Mesenchymal stem cell (in vitro differentiated cells and primary cell): Measurements from ENCODE around the gene ERBB4. TPM values are rescaled to one million over a fixed set of nuclear protein-coding genes. Genes with fewer than 3 reads are reported as not detected.

Experiments used
- DNase-seq: peaks from one replicate; pipeline ENCODE4 v3.0.0-alpha.2; 2013
- H2AFZ ChIP-seq: one replicate; pipeline ENCODE4 v1.6.1; 2013; ENCODE audit warnings: low read depth, mild to moderate bottlenecking, control low read depth, inconsistent platforms, low read length, moderate library complexity
- H2AK5ac ChIP-seq: 2 replicates; pipeline ENCODE4 v1.6.1; 2013; ENCODE audit warnings: low read length, moderate library complexity, mild to moderate bottlenecking, inconsistent platforms; ENCODE audit not compliant: severe bottlenecking
- H2BK120ac ChIP-seq: one replicate; pipeline ENCODE4 v1.6.1; 2013; ENCODE audit warnings: low read depth, mild to moderate bottlenecking, inconsistent platforms, low read length, moderate library complexity
- H2BK12ac ChIP-seq, 2 experiments: one replicate each; pipeline ENCODE4 v1.6.1; 2013; ENCODE audit warnings: inconsistent platforms in 2 of 2, low read length in 2 of 2, mild to moderate bottlenecking in 2 of 2, moderate library complexity in 2 of 2, control low read depth in 1 of 2
- H2BK15ac ChIP-seq: one replicate; pipeline ENCODE4 v1.6.1; 2013; ENCODE audit warnings: mild to moderate bottlenecking, low read depth, inconsistent platforms; ENCODE audit not compliant: poor library complexity, severe bottlenecking
- H2BK5ac ChIP-seq: 2 replicates; pipeline ENCODE4 v1.6.1; 2013; ENCODE audit warnings: low read depth, mild to moderate bottlenecking, low read length, control low read depth, inconsistent platforms; ENCODE audit not compliant: poor library complexity, severe bottlenecking
- H3K14ac ChIP-seq, 2 experiments: one replicate each; pipeline ENCODE4 v1.6.1; 2013; ENCODE audit warnings: inconsistent platforms in 2 of 2, low read length in 2 of 2, control low read depth in 1 of 2, mild to moderate bottlenecking in 1 of 2, moderate library complexity in 1 of 2
- H3K18ac ChIP-seq, 2 experiments: one replicate each; pipeline ENCODE4 v1.6.1; 2013; ENCODE audit warnings: inconsistent platforms in 2 of 2, low read length in 2 of 2, control low read depth in 1 of 2, low read depth in 1 of 2, mild to moderate bottlenecking in 1 of 2
- H3K23ac ChIP-seq, 2 experiments: one replicate each; pipeline ENCODE4 v1.6.1; 2013; ENCODE audit warnings: inconsistent platforms in 2 of 2, low read length in 2 of 2, mild to moderate bottlenecking in 2 of 2, moderate library complexity in 2 of 2, control low read depth in 1 of 2
- H3K27ac ChIP-seq: 2 replicates; pipeline ENCODE4 v1.5.1; 2013; ENCODE audit warnings: mild to moderate bottlenecking, moderate library complexity, low read length, control low read depth, inconsistent platforms; ENCODE audit not compliant: poor library complexity, severe bottlenecking
- H3K27me3 ChIP-seq, 2 experiments: 2 replicates each; pipeline versions ENCODE4 v1.6.1 to v1.7.0; 2013; ENCODE audit warnings: low read length in 2 of 2, mild to moderate bottlenecking in 2 of 2, moderate library complexity in 2 of 2, control low read depth in 1 of 2, inconsistent platforms in 1 of 2; ENCODE audit not compliant: control insufficient read depth in 1 of 2, insufficient read depth in 1 of 2
- H3K36me3 ChIP-seq, 2 experiments: 2 replicates each; pipeline versions ENCODE4 v1.6.1 to v1.7.0; 2013; ENCODE audit warnings: low read length in 2 of 2, control low read depth in 1 of 2, inconsistent platforms in 1 of 2, low read depth in 1 of 2, mild to moderate bottlenecking in 1 of 2; ENCODE audit not compliant: insufficient read depth in 2 of 2, control insufficient read depth in 1 of 2
- H3K4ac ChIP-seq, 2 experiments: one replicate each; pipeline ENCODE4 v1.6.1; 2013; ENCODE audit warnings: inconsistent platforms in 2 of 2, low read length in 2 of 2, mild to moderate bottlenecking in 2 of 2, moderate library complexity in 2 of 2, control low read depth in 1 of 2, low read depth in 1 of 2
- H3K4me1 ChIP-seq: 2 replicates; pipeline ENCODE4 v1.6.1; 2013; ENCODE audit warnings: low read depth, low read length, control low read depth; ENCODE audit not compliant: control insufficient read depth, insufficient read depth
- H3K4me2 ChIP-seq: 2 replicates; pipeline ENCODE4 v1.6.1; 2013; ENCODE audit warnings: low read length, mild to moderate bottlenecking, inconsistent platforms; ENCODE audit not compliant: poor library complexity, severe bottlenecking
- H3K4me3 ChIP-seq, 2 experiments: 2 replicates each; pipeline versions ENCODE4 v1.5.1 to v1.7.0; 2013; ENCODE audit warnings: low read length in 2 of 2, mild to moderate bottlenecking in 2 of 2, control low read depth in 1 of 2, low read depth in 1 of 2; ENCODE audit not compliant: insufficient read depth in 1 of 2
- H3K79me1 ChIP-seq: replicated peaks from 2 replicates; pipeline ENCODE4 v1.6.1; 2013; ENCODE audit warnings: mild to moderate bottlenecking, control low read depth, low read length, inconsistent platforms; ENCODE audit not compliant: poor library complexity, severe bottlenecking
- H3K9ac ChIP-seq: 2 replicates; pipeline ENCODE4 v1.7.0; 2013; ENCODE audit warnings: mild to moderate bottlenecking, low read length, moderate library complexity
- H3K9me3 ChIP-seq: 2 replicates; pipeline ENCODE4 v1.7.0; 2013; ENCODE audit warnings: mild to moderate bottlenecking, low read length; ENCODE audit not compliant: control insufficient read depth
- H4K8ac ChIP-seq: one replicate; pipeline ENCODE4 v1.6.1; 2013; ENCODE audit warnings: inconsistent platforms, mild to moderate bottlenecking, low read length, moderate library complexity
- H4K91ac ChIP-seq: one replicate; pipeline ENCODE4 v1.6.1; 2013; ENCODE audit warnings: mild to moderate bottlenecking, low read length, inconsistent platforms
- WGBS: methylation state at CpG from one replicate; pipeline ENCODE4 v1.1.7; 2013; ENCODE audit warnings: mixed read lengths; 5-methylcytosine and 5-hydroxymethylcytosine counted together
- polyA plus RNA-seq, 2 experiments: library from polyadenylated mRNA; stranded (reverse); fragments of 200-250 nt; gene quantifications; one replicate each; pipeline ENCODE4 v1.2.3, GENCODE V29; 2013

The ERBB4 gene
- polyA plus RNA-seq (2013, experiment 1 of 2), result 0.03 TPM
- polyA plus RNA-seq (2013, experiment 2 of 2), result 0.01 TPM

- no peaks in the 10 kb centered on the region for H3K79me1 ChIP-seq
- H3K23ac ChIP-seq, result no peak within 1 kb of the TSS
- no peak within 1 kb of the TSS for H3K14ac ChIP-seq
- H2BK15ac ChIP-seq, result no peak within 1 kb of the TSS
- no peak within 1 kb of the TSS for H2BK5ac ChIP-seq
- H3K27ac ChIP-seq, result no peak within 1 kb of the TSS
- peak within 1 kb of the TSS; percentile 100 for H3K4me2 ChIP-seq
- peak; percentile 24 for DNase-seq
- peak within 1 kb of the TSS in 1 of 2 experiments; percentile 38 for H3K18ac ChIP-seq
- peak within 1 kb of the TSS; percentile 65 to 85 for H3K4me3 ChIP-seq
- H2AK5ac ChIP-seq, result no peak within 1 kb of the TSS
- H3K4me1 ChIP-seq, result peaks cover 32% of the 10 kb centered on the region
- no peak within 1 kb of the TSS for H4K91ac ChIP-seq
- H2AFZ ChIP-seq, result peak within 1 kb of the TSS; percentile 51
- H2BK12ac ChIP-seq, result no peak within 1 kb of the TSS
- H2BK120ac ChIP-seq, result no peak within 1 kb of the TSS
- no peak within 1 kb of the TSS for H4K8ac ChIP-seq
- peak within 1 kb of the TSS; percentile 43 for H3K9ac ChIP-seq
- no peaks in the 10 kb centered on the region for H3K9me3 ChIP-seq
- peaks cover 0 to 2% of the 10 kb centered on the region in 2 experiments for H3K36me3 ChIP-seq
- peaks cover 15 to 37% of the 10 kb centered on the region in 2 experiments for H3K27me3 ChIP-seq
- no peak within 1 kb of the TSS for H3K4ac ChIP-seq
- 2% methylated on average over 39 of the region's 69 CpGs for WGBS
Observed at GRCh38 chr2:212538305-212539071, at the start of gene ERBB4. Gene ERBB4 (minus strand): TSS chr2:212538802. CDS start chr2:212538530, 272 bp downstream.

GRCh38 chr2:212580117-212580516 is 41.5 kb upstream of the ERBB4 start:
- Histone ChIP-seq H2BK5ac (no peak overlapping the region), H3K4me1 (no peaks in the 10 kb centered on the region), H2BK15ac (no peak overlapping the region), H3K23ac (no peak overlapping the region), H3K4ac (no peak overlapping the region), H3K9me3 (no peaks in the 10 kb centered on the region), H4K91ac (no peak overlapping the region), H3K36me3 (no peaks in the 10 kb centered on the region), H4K8ac (no peak overlapping the region), H2BK12ac (no peak overlapping the region), H3K14ac (no peak overlapping the region), H3K9ac (no peak overlapping the region), H3K79me1 (no peaks in the 10 kb centered on the region), H2AFZ (no peak overlapping the region), H3K27me3 (no peaks in the 10 kb centered on the region), H3K4me3 (no peak overlapping the region), H3K27ac (no peak overlapping the region), H2BK120ac (no peak overlapping the region), H3K18ac (no peak overlapping the region), H2AK5ac (no peak overlapping the region), H3K4me2 (no peak overlapping the region)
- no peak for DNase-seq
- WGBS, result 77% methylated on average over 2 of the region's 2 CpGs

- 82% methylated on average over 4 of the region's 4 CpGs for WGBS
Observed at GRCh38 chr2:212556296-212556695, 17.7 kb upstream of the ERBB4 start.

GRCh38 chr2:212554233-212554632 is 15.6 kb upstream of the ERBB4 start:
- H3K4ac ChIP-seq, result no peak overlapping the region
- no peak overlapping the region for H2BK120ac ChIP-seq
- no peak overlapping the region for H2BK12ac ChIP-seq
- no peak overlapping the region for H4K91ac ChIP-seq
- H3K27ac ChIP-seq, result no peak overlapping the region
- no peak overlapping the region for H3K4me3 ChIP-seq
- no peak overlapping the region for H3K4me2 ChIP-seq
- H3K9me3 ChIP-seq, result no peaks in the 10 kb centered on the region
- DNase-seq, result no peak
- no peak overlapping the region for H2BK5ac ChIP-seq
- H3K9ac ChIP-seq, result no peak overlapping the region
- H2BK15ac ChIP-seq, result no peak overlapping the region
- H2AFZ ChIP-seq, result no peak overlapping the region
- H2AK5ac ChIP-seq, result no peak overlapping the region
- no peak overlapping the region for H3K14ac ChIP-seq
- no peaks in the 10 kb centered on the region for H3K79me1 ChIP-seq
- H3K36me3 ChIP-seq, result no peaks in the 10 kb centered on the region
- no peak overlapping the region for H3K23ac ChIP-seq
- no peak overlapping the region for H3K18ac ChIP-seq
- H3K4me1 ChIP-seq, result no peaks in the 10 kb centered on the region
- H3K27me3 ChIP-seq, result no peaks in the 10 kb centered on the region
- H4K8ac ChIP-seq, result no peak overlapping the region
- WGBS, result 96% methylated on average over 1 of the region's 2 CpGs

More at GRCh38 chr2:212556296-212556695, 17.7 kb upstream of the ERBB4 start:
- no peaks in the 10 kb centered on the region for H3K79me1 ChIP-seq
- H3K14ac ChIP-seq, result no peak overlapping the region
- no peak overlapping the region for H4K8ac ChIP-seq
- H3K9ac ChIP-seq, result no peak overlapping the region
- H3K27me3 ChIP-seq, result no peaks in the 10 kb centered on the region
- H3K4ac ChIP-seq, result no peak overlapping the region
- no peak overlapping the region for H3K18ac ChIP-seq
- no peak overlapping the region for H3K23ac ChIP-seq
- no peak overlapping the region for H2AFZ ChIP-seq
- no peak overlapping the region for H3K27ac ChIP-seq
- H3K9me3 ChIP-seq, result no peaks in the 10 kb centered on the region
- H2BK12ac ChIP-seq, result no peak overlapping the region
- no peaks in the 10 kb centered on the region for H3K4me1 ChIP-seq
- H2BK5ac ChIP-seq, result no peak overlapping the region
- no peak overlapping the region for H4K91ac ChIP-seq
- no peak overlapping the region for H2BK120ac ChIP-seq
- H2BK15ac ChIP-seq, result no peak overlapping the region
- no peak for DNase-seq
- no peaks in the 10 kb centered on the region for H3K36me3 ChIP-seq
- no peak overlapping the region for H2AK5ac ChIP-seq
- H3K4me2 ChIP-seq, result no peak overlapping the region
- no peak overlapping the region for H3K4me3 ChIP-seq
